GM21737 (cell line): Measurements from ENCODE around the gene WSB2.
A peak's percentile ranks its signal among the peaks of the same experiment; 100 is the strongest.
"Not testable (repeated sequence)": the region's sequence is repeated elsewhere in the genome, so short reads cannot be mapped to it uniquely, and the experiment has no call there.

Experiments
- ATAC-seq: cut with Tn5 transposase; IDR thresholded peaks from one replicate; pipeline ENCODE4 v1.9.1; 2021; ENCODE audit warnings: mild to moderate bottlenecking, moderate library complexity; ENCODE audit not compliant: unreplicated experiment

The WSB2 gene

DNA sequence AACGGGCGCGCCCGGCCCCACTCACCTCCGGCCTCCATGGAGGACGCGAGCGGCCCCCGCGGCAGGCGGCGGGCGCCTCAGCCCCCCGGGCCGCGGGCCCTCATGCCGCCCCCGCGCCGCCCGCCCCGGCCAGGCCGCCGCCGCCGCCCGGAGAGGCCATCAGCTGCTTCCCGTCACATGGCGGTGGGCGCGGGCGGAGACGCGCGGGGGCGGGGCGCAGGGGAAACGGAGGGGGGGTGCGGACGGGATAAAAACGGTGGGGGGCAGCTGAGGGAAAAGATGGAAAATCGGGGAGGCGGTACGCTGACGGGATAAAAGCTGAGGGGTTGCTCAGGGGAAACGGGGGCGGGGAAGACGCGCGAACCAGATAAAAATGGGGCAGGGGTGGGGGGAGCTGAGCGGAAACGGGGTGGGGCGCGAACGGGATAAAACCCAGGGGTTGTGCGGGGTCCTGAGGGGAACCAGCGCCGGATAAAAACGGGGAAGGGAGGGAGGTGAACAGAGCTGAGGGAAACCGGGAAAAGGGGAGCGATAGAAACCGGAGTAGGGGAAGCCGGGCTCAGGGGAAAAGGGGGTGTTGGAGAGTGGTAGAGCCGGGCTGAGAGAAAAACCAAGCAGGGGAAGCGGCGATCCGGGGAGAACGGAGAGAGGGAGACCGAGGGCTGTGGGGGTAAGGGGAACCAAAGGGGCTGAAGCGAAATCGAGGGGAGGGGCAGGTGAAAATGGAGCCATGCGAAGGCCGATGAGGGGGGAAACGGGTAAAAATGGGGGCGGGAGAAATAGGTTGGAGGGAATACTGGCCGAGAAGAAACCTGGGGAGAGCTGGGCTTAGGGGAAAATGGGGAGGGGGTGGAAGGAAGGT lies at the start of gene WSB2:
Gene WSB2, minus strand, starts transcription at position 169 of the 862 bp plus-strand sequence. Its CDS starts 131 bp downstream, at position 38.
- ATAC-seq, result peak; percentile 42

DNA sequence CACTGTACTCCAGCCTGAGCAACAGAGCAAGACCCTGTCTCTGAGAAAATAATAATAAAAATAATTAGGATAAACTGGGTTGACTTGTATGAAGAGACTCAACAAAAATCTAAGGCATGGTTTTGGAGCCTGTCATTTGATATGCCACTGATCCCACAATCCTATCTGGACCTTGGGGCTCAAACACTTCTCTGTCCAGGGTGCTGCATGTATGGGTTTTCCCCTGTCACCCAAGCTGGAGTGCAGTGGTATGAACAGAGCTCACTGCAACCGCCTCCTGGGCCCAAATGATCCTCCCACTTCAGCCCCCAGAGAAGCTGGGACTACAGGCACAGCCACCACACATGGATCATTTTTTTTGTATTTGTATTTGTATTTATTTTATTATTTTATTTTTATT lies 48.1 kb upstream of the WSB2 start:
- ATAC-seq, result no peak

DNA sequence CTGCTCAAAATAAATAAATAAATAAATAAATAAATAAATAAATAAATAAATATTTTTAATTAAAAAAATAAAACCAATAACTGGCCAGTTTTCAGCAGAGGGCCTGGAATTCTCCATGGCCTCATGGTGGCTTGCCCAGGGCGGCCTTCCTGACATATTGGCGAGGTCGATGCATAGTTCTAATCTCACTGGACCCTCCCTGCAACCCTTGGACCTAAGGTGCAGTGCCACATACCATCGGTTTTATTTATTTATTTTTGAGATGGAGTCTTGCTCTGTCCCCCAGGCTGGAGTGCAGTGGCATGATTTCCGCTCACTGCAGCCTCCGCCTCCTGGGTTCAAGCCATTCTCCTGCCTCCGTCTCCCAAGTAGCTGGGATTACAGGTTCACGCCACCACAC lies 46.7 kb upstream of the WSB2 start:
- no peak for ATAC-seq

DNA sequence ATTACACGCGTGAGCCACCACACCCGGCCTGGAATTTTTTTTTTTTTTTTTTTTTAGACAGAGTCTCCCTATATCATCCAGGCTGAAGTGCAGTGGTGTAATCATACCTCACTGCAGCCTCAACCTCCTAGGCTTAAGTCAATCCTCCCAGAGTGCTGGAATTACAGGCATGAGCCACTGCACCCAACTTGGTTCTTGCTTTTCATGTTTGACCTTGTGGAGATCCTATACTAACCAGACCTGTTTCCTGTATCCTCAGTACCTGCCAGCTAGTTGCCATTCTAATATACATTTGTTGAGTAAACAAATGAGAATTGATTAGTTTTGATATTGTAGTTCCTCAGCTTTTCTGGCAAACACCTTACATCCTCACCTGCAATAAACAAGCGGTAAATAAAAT lies 46.0 kb upstream of the WSB2 start:
- ATAC-seq, result no peak

DNA sequence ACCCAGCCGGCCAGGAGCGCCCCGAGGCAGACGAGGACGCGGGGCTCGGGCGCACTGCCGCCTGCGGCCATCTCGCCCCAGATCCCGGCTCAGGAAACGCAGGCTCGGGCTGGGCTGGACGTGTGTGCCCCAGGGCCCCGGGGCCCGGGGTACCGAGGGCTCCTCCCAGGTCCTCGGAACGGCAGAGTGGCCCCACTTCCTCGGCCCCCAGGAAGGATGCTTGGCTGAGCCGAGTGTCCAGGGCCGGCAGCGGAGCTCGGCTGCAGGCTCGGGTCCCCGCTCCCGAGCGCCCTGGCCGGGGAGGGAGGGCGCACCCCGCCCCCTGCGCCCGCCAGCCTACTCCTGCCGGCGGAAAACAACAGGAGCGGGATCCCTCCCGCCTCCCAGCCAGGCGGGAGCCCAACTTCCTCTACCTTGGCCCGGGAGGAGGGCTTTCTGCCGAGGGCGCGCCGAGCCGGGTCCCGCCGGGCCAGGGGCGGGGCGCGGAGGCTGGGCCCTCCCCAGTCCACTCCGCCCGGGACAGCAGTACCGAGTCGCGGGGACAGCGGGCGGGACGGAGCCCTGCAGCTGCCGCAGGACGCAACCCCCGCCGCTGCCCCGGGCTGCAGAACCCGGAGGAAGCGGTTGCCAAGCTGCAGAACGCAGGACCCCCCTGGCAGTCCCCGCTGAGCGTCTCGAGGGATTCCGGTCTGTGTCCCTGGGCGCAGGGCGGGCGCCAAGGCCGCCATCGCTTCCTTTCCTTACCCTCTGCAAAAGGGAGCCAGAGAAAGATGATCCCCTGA lies 42.8 kb upstream of the WSB2 start, which contains the start of gene VSIG10:
Gene VSIG10, minus strand, starts transcription at position 411 of the 782 bp plus-strand sequence. Its CDS starts 340 bp downstream, at position 71.
- ATAC-seq, result no peak

DNA sequence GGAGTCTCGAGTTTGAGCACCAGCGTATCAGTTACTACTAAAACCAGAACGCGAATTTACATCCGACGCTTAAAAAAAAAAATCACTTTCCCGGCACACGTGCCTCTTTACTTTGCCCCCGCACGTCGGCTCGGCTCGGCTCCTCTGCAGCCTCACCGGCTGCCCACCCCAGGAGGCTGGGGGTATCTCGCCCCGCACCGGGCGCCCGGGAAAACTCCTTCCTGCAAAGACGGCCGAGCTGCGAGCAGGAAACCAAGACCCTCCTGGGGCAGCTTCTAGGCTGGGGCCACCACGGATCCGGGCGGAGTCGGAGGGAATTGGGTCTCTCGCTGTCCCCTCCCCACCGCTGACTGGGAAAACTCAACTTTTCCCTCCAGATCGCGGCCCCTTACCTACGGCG lies 42.2 kb upstream of the WSB2 start:
- ATAC-seq, result no peak

DNA sequence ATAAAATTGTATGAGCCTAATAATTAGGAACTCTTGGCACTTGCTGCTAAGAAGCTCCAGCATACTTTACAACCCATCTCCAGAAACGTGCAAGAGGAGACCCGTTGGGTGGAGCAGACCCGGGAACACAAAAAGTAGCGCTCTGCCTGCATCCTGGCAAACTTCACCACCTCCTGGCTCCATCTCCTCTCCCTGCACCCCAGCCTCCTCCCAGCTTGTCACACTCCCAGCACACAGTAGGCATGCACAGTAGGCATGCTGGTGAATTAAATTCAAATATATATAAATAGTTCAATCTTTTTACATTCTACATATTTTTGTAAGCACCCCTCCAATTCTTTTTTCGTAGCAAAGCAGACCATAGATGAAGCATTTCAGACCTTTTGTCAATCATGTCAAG lies 41.6 kb upstream of the WSB2 start:
- no peak for ATAC-seq

DNA sequence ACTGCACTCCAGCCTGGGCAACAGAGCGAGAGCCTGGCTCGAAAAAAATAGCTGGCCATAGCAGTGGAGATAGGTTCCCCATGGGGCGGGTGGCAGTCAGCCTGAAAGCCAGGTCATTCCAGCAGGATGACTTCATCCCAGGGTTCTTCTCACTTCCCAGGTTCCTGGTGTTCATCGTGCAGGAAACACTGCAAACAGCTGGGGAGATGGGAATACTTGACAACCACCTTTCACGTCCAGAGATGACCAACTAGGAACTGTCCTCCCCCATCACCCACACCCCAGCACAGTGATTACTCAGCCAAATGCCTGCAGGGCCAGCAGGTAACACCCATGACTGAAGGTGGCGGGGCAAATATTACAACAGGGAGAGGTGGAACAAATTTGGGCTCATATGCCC lies 41.1 kb upstream of the WSB2 start:
- no peak for ATAC-seq

DNA sequence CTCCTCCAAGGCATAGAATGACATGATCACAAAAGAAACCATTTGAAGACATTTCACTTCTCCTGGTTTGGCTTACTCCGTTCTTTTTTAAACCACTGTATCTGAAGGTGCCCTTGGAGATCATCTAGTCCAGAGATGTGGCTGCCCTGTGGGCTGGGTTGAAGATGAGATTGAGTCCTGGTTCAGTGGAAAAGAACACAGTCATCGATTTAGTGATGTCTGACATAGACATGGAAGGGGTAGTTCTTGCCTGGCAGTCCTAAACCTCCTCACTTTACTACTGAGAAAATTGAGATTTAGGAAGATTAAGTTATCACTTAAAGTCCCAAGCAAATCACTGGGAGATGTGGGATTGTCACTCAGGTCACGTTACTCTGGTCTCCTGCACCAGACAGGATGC lies 40.1 kb upstream of the WSB2 start:
- ATAC-seq, result no peak

DNA sequence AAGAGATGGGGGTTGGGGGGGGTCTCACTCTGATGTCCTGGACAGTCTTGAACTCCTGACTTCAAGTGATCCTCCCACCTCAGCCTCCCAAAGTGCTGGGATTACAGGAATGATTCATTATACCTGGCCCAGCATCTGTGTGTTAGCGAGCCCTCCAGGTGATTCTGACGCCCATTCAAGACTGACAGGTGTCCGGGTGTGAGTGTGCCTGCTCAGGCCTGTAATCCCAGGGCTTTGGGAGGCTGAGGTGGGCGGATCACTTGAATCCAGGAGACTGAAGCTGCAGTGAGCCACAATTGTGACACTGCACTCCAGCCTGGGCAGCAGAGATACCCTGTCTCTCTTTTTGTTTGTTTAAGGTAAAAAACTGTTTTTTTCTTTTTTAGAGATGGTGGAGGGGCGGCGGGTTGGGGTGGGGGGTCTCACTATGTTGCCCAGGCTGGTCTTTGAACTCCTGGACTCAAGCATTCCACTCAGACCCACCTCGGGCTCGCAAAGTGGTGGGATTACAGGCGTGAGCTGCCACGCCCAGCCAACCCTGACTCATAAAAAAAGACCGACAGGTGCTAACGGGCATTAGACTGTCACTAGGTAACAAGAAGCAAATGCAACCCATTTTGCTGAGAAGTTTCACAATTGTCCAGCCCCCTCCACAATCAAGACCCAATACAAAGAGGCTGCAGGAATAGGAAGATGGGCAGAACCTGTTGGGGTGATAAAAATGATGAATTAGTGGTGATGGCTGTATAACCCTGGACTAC lies 38.1 kb upstream of the WSB2 start:
- ATAC-seq, result no peak

DNA sequence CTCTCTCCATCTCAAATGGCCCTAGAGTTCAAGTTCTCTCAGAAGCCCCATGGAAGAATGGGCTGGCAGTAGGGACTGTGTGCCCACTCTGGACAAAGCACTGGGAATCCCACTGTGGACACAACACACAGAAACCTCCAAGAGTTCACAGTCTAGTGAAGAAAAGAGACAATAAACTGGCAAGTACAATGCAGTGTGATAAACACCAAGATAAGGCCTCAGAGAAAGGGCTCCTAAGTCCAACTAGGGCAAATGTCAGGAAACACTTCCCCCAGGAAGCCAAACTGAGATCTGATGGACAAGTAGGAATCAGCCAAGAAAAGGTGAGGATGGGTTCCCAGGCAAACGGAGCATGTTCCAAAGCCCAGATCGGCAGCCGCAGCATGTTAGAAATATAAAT lies 37.4 kb upstream of the WSB2 start:
- ATAC-seq, result no peak

DNA sequence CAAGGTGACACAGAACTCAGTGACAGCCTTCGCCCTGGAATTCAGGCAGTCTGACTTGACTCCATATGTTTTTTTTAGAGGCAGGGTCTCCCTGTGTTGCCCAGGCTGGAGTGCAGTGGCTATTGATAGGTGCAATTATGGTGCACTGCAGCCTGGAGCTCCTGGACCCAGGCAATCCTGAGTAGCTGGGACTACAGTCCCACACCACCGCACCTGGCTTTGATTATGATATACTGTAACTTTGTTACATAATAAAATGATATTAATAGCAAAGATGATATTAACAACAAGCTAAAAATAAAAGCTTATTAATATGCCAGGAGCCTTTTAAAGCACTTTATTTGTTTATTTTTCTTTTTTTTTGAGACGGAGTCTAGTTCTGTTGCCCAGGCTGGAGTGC lies 33.1 kb upstream of the WSB2 start:
- no peak for ATAC-seq

DNA sequence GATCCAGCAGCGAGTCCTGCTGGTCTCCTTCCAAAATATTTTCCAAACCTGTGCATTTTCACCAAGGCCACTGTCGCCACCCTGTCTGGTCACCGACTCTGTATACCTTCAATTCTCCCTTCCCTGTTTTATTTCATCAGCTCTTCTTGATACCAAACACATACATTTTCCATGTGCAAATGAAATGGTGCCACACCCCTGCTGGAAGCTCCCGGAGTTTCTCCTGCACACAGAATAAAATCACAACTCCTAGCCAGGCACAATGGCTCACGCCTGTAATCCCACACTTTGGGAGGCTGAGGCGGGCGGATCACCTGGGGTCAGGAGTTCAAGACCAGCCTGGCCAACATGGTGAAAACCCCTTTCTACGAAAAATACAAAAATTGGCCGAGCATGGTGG lies 28.8 kb upstream of the WSB2 start:
- no peak for ATAC-seq

DNA sequence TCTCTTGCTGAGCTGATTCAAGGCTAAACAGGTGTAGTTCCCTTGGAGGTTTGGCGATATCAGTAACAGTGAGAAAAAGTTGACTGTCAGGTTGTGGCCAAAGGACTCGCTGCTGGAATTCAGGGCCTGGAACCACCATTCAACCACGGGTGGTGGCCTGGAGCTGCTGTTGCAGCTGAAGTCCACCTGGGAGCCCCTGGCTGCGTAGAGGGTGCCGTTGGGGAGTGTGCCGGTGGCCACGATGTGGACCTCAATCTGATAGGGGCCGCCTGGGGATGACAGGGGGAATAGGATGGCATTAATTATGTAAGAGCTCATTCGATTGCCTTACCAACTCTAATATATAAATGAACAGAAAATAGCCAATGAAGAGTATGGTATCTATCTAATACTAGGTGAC lies 21.2 kb upstream of the WSB2 start:
- no peak for ATAC-seq

DNA sequence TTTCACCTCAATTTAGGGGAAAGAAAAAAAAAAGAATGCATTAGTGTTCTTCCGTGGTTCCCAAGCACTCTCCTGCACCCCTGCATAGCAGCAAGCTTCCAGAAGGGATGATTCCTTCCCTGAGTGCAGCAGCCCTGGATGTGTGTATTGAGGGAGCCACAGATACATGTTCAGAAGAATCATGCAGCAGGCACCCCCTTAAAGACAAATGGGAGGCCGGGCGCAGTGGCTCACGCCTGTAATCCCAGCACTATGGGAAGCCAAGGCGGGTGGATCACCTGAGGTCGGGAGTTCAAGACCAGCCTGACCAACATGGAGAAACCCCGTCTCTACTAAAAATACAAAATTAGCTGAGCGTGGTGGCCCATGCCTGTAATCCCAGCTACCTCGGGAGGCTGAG lies 20.5 kb upstream of the WSB2 start:
- not testable (repeated sequence) for ATAC-seq

DNA sequence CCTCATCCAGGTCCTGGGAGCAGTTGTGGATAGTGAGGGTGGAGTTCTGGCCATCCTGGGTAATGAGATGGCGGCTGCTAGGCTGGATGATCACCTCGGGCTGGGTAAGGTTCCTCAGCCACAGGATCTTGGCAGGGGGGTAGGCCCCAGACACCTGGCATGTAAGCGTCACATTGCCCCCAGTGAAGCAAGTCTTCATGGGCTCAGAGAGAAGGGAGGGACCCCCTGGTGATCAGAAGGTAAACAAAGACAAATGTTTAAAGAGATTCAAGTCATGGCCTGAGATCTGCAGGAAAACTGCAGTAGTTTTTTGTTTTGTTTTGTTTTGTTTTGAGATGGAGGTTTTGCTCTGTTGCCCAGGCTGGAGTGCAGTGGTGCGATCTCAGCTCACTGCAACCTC lies 12.8 kb upstream of the WSB2 start:
- no peak for ATAC-seq

DNA sequence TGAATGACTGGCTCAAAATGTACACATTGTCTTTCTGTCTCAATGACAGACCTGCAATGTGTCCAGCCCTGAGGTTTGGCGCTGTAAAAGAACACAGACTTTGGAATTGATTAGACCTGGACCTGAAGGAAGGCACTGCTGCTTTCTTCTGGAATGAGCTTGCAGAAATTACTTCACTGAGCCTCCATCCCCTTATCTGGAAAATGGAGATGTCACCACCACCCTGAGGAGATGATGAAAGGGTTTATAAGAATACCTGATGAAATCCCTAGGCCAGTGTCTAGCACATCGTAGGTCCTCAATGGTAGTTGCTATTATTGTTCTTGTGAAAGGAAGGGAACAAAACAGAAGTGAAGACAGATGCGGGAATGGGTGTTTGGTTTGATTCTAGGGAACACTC lies 9.7 kb upstream of the WSB2 start:
- ATAC-seq, result no peak

DNA sequence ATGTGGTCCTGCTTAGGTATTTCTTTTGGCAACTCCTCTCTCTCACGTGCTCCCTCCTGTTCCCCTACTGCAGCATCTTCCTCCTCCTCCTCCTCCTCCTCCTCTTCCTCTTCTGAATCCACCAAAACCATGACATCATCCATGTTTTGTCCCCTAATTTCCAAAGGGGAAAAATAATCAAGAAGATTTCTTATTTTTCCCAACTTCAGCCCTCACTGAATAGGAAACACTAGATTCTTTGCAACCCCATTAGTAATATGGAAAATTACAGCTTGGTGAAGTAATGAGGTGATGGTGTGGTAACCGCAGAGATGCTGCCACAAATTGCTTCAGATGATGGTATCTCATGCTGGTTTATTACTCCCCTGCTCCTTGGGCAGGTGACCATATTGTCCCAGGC lies 7.5 kb upstream of the WSB2 start:
- ATAC-seq, result no peak

DNA sequence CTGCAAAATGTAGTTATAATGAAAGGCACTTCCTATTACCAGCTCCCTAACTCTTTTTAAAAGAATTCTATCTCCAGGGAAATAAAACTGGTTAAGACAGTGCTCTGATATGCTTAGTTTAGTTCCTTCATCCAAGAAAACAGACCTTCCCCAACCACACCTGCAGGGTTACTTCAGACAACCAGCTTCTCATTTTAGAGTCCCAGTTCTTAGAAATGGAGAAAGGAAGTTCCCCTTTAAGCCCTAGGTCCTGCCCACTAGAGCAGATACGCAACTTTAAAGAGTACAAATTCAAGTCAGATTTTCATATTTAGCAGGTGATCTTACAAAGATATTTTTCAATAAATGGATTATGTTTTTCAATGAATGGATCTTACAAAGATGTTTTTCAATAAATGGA lies 4.4 kb upstream of the WSB2 start:
- ATAC-seq, result no peak

DNA sequence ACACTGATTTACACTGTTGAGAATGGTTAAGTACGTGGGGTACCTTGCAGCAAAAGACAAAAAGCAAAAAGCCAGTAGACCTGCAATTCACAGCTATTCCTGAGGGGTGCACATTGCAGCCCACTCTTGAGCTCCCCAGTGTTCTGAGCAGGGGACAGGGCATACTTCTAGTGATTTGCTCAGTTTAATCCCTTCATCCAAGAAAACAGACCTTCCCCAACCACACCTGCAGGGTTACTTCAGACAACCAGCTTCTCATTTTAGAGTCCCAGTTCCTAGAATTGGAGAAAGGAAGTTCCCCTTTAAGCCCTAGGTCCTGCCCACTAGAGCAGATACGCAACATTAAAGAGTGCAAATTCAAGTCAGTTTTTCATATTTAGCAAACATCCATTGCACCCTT lies 3.6 kb upstream of the WSB2 start:
- no peak for ATAC-seq

DNA sequence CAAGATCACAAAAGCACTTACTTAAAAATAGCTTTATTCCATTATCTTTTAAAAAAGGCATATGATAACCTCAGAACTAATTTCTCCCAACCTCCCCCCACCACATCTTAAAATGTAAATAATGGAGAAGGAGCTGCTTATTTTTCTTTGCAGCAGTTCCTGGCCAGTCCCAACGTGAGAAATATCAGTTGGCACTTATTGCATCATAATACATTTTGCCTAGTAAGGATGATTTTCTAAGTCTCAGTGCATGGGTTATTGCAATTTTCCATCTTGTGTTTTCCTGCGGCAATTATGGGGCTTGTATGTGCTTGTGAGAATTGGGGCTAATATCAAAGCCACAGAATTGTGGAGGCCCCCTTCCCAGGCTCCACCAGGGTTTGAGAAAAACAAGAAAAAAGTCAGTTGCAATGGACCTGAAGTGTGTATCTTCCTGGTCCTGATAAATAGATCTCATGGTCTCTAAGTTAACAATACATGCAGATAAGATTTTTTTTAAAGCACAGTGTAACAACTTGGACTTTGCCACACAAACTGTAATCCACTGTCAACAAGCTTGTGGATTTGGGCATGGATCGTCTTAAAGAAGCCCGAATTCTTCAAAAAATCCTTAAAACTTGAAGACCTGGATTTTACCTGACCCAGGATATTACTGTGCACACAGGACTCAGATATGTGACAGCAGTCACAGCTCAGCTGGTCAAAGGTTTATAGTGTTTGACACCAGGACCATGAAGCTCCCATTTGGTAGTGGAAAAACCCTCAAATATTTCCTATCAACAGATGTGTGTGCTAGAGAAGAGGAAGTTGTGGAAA lies 2.8 kb upstream of the WSB2 start:
- ATAC-seq, result no peak
